Endothelial cell of umbilical vein (primary cell): ENCODE results near the gene MACROD2.

ENCODE experiments used
- EZH2 ChIP-seq: IDR thresholded peaks from 2 replicates; pipeline ENCODE4 v1.6.1; 2012; ENCODE audit warnings: borderline replicate concordance, low read depth, mild to moderate bottlenecking, moderate library complexity, low read length, inconsistent platforms; ENCODE audit not compliant: severe bottlenecking
- FOS ChIP-seq: IDR thresholded peaks from 2 replicates; pipeline ENCODE4 v1.6.1; 2011; ENCODE audit warnings: mild to moderate bottlenecking, low read length, moderate library complexity, borderline replicate concordance; ENCODE audit not compliant: insufficient read depth
- GATA2 ChIP-seq: IDR thresholded peaks from 2 replicates; pipeline ENCODE4 v1.7.0; 2011; ENCODE audit warnings: low read depth, mild to moderate bottlenecking, moderate library complexity, mixed read lengths, low read length; ENCODE audit not compliant: insufficient read length, insufficient read depth
- JUN ChIP-seq: IDR thresholded peaks from 2 replicates; pipeline ENCODE4 v1.6.1; 2011; ENCODE audit warnings: borderline replicate concordance, low read depth; ENCODE audit not compliant: insufficient read length, insufficient read depth
- MAX ChIP-seq: IDR thresholded peaks from 2 replicates; pipeline ENCODE4 v1.6.1; 2011; ENCODE audit not compliant: insufficient read depth, insufficient read length
- MYC ChIP-seq: IDR thresholded peaks from one replicate; pipeline ENCODE4 v1.6.1; 2011; ENCODE audit warnings: mild to moderate bottlenecking, low read depth, low read length
- POLR2A ChIP-seq: IDR thresholded peaks from 2 replicates; pipeline ENCODE4 v1.6.1; 2012; ENCODE audit warnings: low read depth, mild to moderate bottlenecking, control low read depth, low read length
- POLR2AphosphoS5 ChIP-seq: IDR thresholded peaks from 2 replicates; pipeline ENCODE4 v1.6.1; 2012; ENCODE audit warnings: low read depth, mild to moderate bottlenecking, control low read depth, low read length, moderate library complexity; ENCODE audit not compliant: insufficient read depth
- TF ChIP-seq, protein P1 (sequence below), 2 donors: IDR thresholded peaks; 1 replicate in 1 of 2; 2 replicates in 1 of 2; pipeline ENCODE4 v1.5.1; 2011; ENCODE audit warnings: low read length in 2 of 2, mild to moderate bottlenecking in 2 of 2, moderate library complexity in 2 of 2, control low read depth in 1 of 2, inconsistent platforms in 1 of 2, low read depth in 1 of 2; ENCODE audit not compliant: insufficient read depth in 1 of 2; ENCODE audit errors: extremely low read depth in 1 of 2

- no peak for TF ChIP-seq POLR2AphosphoS5
- TF ChIP-seq, protein P1, sequence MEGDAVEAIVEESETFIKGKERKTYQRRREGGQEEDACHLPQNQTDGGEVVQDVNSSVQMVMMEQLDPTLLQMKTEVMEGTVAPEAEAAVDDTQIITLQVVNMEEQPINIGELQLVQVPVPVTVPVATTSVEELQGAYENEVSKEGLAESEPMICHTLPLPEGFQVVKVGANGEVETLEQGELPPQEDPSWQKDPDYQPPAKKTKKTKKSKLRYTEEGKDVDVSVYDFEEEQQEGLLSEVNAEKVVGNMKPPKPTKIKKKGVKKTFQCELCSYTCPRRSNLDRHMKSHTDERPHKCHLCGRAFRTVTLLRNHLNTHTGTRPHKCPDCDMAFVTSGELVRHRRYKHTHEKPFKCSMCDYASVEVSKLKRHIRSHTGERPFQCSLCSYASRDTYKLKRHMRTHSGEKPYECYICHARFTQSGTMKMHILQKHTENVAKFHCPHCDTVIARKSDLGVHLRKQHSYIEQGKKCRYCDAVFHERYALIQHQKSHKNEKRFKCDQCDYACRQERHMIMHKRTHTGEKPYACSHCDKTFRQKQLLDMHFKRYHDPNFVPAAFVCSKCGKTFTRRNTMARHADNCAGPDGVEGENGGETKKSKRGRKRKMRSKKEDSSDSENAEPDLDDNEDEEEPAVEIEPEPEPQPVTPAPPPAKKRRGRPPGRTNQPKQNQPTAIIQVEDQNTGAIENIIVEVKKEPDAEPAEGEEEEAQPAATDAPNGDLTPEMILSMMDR (IDR thresholded peaks at IDR 0.05; ENCODE audit: extremely low read depth in 1 of 2, insufficient read depth in 1 of 2, low read depth in 1 of 2, low read length in 2 of 2), result no peak
- TF ChIP-seq POLR2A, result no peak
- no peak for TF ChIP-seq MAX
- no peak for TF ChIP-seq FOS
- no peak for TF ChIP-seq MYC
- no peak for TF ChIP-seq EZH2
- TF ChIP-seq JUN, result no peak
- TF ChIP-seq GATA2, result no peak
Observed at GRCh38 chr20:15812696-15813095, 1817.4 kb downstream of the MACROD2 start.
